OCI-LY1 (cell line): ENCODE measurements around the gene CSMD2.

ENCODE experiments used
- H2AFZ ChIP-seq: fragments of 200-600 bp; sonication (generic), shearing (Covaris generic); 2 replicates; pipeline ENCODE4 v1.6.0; 2014; ENCODE audit warnings: antibody characterized with exemption, mild to moderate bottlenecking, low read length
- H3F3A ChIP-seq: fragments of 200-600 bp; sonication (generic), shearing (Covaris generic); 2 replicates; pipeline ENCODE4 v1.6.0; 2014; ENCODE audit warnings: mild to moderate bottlenecking, antibody characterized with exemption, low read length, moderate library complexity; ENCODE audit not compliant: insufficient read depth
- H3K27ac ChIP-seq: fragments of 200-600 bp; sonication (generic); 2 replicates; pipeline ENCODE4 v1.5.1; 2014; ENCODE audit warnings: low read length, mixed run types, mild to moderate bottlenecking, low read depth; ENCODE audit not compliant: poor library complexity, severe bottlenecking
- H3K27me3 ChIP-seq: fragments of 200-600 bp; sonication (generic); 2 replicates; pipeline ENCODE4 v1.6.0; 2014; ENCODE audit warnings: antibody characterized with exemption, mild to moderate bottlenecking, low read length, moderate library complexity; ENCODE audit not compliant: insufficient read depth
- H3K36me3 ChIP-seq: fragments of 200-600 bp; sonication (generic); 2 replicates; pipeline ENCODE4 v1.6.1; 2014; ENCODE audit warnings: mild to moderate bottlenecking, antibody characterized with exemption, low read length, moderate library complexity, mixed read lengths; ENCODE audit not compliant: insufficient read depth
- H3K4me1 ChIP-seq: fragments of 200-600 bp; sonication (generic); 2 replicates; pipeline ENCODE4 v1.5.1; 2014; ENCODE audit warnings: mild to moderate bottlenecking, low read length, moderate library complexity; ENCODE audit not compliant: insufficient read depth, severe bottlenecking
- H3K4me2 ChIP-seq: fragments of 200-600 bp; sonication (generic), shearing (Covaris generic); 2 replicates; pipeline ENCODE4 v1.6.1; 2014; ENCODE audit warnings: low read length
- H3K4me3 ChIP-seq: fragments of 200-600 bp; sonication (generic); 2 replicates; pipeline ENCODE4 v1.5.1; 2014; ENCODE audit warnings: low read length, low read depth, mild to moderate bottlenecking, mixed read lengths; ENCODE audit not compliant: poor library complexity, severe bottlenecking
- H3K79me2 ChIP-seq: fragments of 200-600 bp; shearing (Covaris generic); 2 replicates; pipeline ENCODE4 v1.6.1; 2016; ENCODE audit warnings: mixed run types, low read length, mixed read lengths; ENCODE audit not compliant: insufficient read depth
- H3K9ac ChIP-seq: fragments of 200-600 bp; sonication (generic), shearing (Covaris generic); 2 replicates; pipeline ENCODE4 v1.6.1; 2014; ENCODE audit warnings: mild to moderate bottlenecking, low read length, mixed read lengths
- H3K9me2 ChIP-seq: fragments of 200-600 bp; sonication (generic), shearing (Covaris generic); 2 replicates; pipeline ENCODE4 v1.6.1; 2014; ENCODE audit warnings: low read depth, mild to moderate bottlenecking, low read length, mixed read lengths
- H3K9me3 ChIP-seq: fragments of 200-600 bp; shearing (Covaris generic); 2 replicates; pipeline ENCODE4 v1.6.1; 2014; ENCODE audit warnings: low read length, mixed read lengths
- H4K20me1 ChIP-seq: fragments of 200-600 bp; sonication (generic), shearing (Covaris generic); 2 replicates; pipeline ENCODE4 v1.6.0; 2016; ENCODE audit warnings: mild to moderate bottlenecking, low read length; ENCODE audit not compliant: insufficient read depth
- CTCF ChIP-seq: fragments of 200-600 bp; sonication (generic), shearing (Covaris generic); IDR thresholded peaks from 2 replicates; pipeline ENCODE4 v1.5.1; 2017; ENCODE audit warnings: mild to moderate bottlenecking, antibody characterized with exemption, low read length, moderate library complexity, mixed read lengths
- EZH2 ChIP-seq: fragments of 200-600 bp; sonication (generic), shearing (Covaris generic); IDR thresholded peaks from 2 replicates; pipeline ENCODE4 v1.8.0; 2017; ENCODE audit warnings: borderline replicate concordance, mixed run types, mild to moderate bottlenecking, antibody characterized with exemption, low read length, moderate library complexity, mixed read lengths

Gene CSMD2

DNA sequence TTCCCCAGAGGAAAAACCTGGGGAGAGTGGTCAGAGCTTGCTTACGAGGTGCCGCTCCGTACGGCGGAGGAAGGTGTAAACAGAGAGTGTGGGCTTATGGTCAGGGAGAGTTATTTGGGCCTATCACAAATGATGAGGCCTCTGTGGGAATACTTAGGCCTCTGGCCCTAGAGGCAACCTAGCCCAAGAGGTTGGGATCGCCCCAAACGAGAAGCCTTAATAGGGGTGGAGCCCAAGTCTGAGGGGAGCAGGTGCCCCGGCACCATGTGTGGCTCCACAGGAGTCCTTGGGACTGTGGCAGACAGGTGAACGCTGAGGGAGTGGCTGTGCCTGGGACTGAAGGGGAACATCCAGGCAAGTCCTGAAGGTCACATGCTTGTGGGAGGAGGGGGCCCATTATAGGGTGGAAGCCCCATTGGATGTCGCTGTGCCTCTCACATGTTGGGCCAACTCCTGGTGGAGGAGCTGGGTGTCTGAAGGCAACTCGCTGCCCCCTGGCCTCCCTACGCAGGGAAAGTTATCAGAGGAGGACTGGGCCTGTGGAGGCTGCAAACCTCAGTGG, 557.5 kb downstream of the CSMD2 start:
- H3K9me2 ChIP-seq, result no peaks in the 10 kb centered on the region
- no peaks in the 10 kb centered on the region for H3F3A ChIP-seq
- no peaks in the 10 kb centered on the region for H3K9me3 ChIP-seq
- H3K27ac ChIP-seq, result no peak overlapping the region
- no peaks in the 10 kb centered on the region for H3K79me2 ChIP-seq
- H4K20me1 ChIP-seq, result no peaks in the 10 kb centered on the region
- no peaks in the 10 kb centered on the region for H3K36me3 ChIP-seq
- H3K4me2 ChIP-seq, result no peak overlapping the region
- no peak overlapping the region for H3K4me3 ChIP-seq
- no peak overlapping the region for H2AFZ ChIP-seq
- no peak overlapping the region for H3K9ac ChIP-seq
- H3K4me1 ChIP-seq, result no peaks in the 10 kb centered on the region
- TF ChIP-seq EZH2 (no peak), CTCF (no peak)
- H3K27me3 ChIP-seq, result 0 out of 2 replicates have a peak, but pooled peaks cover 3% of the 10 kb centered on the region

GRCh38 chr1:33606272-33606671, 558.8 kb downstream of the CSMD2 start:
- Histone ChIP-seq H3K4me3 (no peak overlapping the region), H3K79me2 (no peaks in the 10 kb centered on the region), H3K27ac (no peak overlapping the region), H3K36me3 (no peaks in the 10 kb centered on the region), H3K27me3 (0 out of 2 replicates have a peak, but pooled peaks cover 3% of the 10 kb centered on the region), H3K9me3 (no peaks in the 10 kb centered on the region), H3K4me1 (no peaks in the 10 kb centered on the region), H3K9me2 (no peaks in the 10 kb centered on the region), H3K9ac (no peak overlapping the region), H3F3A (no peaks in the 10 kb centered on the region), H4K20me1 (no peaks in the 10 kb centered on the region), H3K4me2 (no peak overlapping the region), H2AFZ (no peak overlapping the region)
- TF ChIP-seq CTCF (no peak), EZH2 (no peak)

- no peak overlapping the region for H3K4me3 ChIP-seq
- H3K79me2 ChIP-seq, result no peaks in the 10 kb centered on the region
- H3K36me3 ChIP-seq, result no peaks in the 10 kb centered on the region
- no peak overlapping the region for H3K4me2 ChIP-seq
- no peak overlapping the region for H3K9ac ChIP-seq
- H3K9me2 ChIP-seq, result no peaks in the 10 kb centered on the region
- H3K27me3 ChIP-seq, result 0 out of 2 replicates have a peak, but pooled peaks cover 3% of the 10 kb centered on the region
- no peak overlapping the region for H3K27ac ChIP-seq
- TF ChIP-seq CTCF (no peak), EZH2 (no peak)
- H3F3A ChIP-seq, result no peaks in the 10 kb centered on the region
- H2AFZ ChIP-seq, result no peak overlapping the region
- no peaks in the 10 kb centered on the region for H3K4me1 ChIP-seq
- H3K9me3 ChIP-seq, result no peaks in the 10 kb centered on the region
- H4K20me1 ChIP-seq, result no peaks in the 10 kb centered on the region
Measured at GRCh38 chr1:33602271-33602670, 562.8 kb downstream of the CSMD2 start.
